C4-2B (cell line): ENCODE measurements around the gene LPA.
"Not testable (repeated sequence)": the region's sequence is repeated elsewhere in the genome, so short reads cannot be mapped to it uniquely, and the experiment has no call there.

ENCODE experiments used
- H3K27ac ChIP-seq: fragments of 450-650 bp; 2 replicates; pipeline ENCODE4 v1.5.1; 2017
- CTCF ChIP-seq: fragments of 450-650 bp; conservative IDR thresholded peaks from 2 replicates; pipeline ENCODE4 v1.5.1; 2017; ENCODE audit warnings: mild to moderate bottlenecking
- ZFX ChIP-seq: fragments of 450-650 bp; IDR thresholded peaks from 2 replicates; pipeline ENCODE4 v1.6.1; 2017

The LPA gene

GRCh38 chr6:160664198-160664597 is at the start of gene LPA:
LPA (minus strand) TSS chr6:160664275; CDS start chr6:160664214, 61 bp downstream.
- H3K27ac ChIP-seq: not testable (repeated sequence)

GRCh38 chr6:160708993-160709392 is 44.9 kb upstream of the LPA start:
- not testable (repeated sequence) for H3K27ac ChIP-seq

GRCh38 chr6:160704688-160705087 is 40.6 kb upstream of the LPA start:
- H3K27ac ChIP-seq: not testable (repeated sequence)

GRCh38 chr6:160701918-160702680 is 38.0 kb upstream of the LPA start, which contains the start of gene PLG:
PLG (plus strand) TSS chr6:160702244; CDS start chr6:160702305, 61 bp downstream.
- not testable (repeated sequence) for H3K27ac ChIP-seq

GRCh38 chr6:160697826-160698225 is 33.8 kb upstream of the LPA start:
- H3K27ac ChIP-seq: no peak overlapping the region
- TF ChIP-seq CTCF: no peak

- not testable (repeated sequence) for H3K27ac ChIP-seq
Measured at GRCh38 chr6:160696884-160697283, 32.8 kb upstream of the LPA start.

GRCh38 chr6:160695622-160696021 is 31.5 kb upstream of the LPA start:
- not testable (repeated sequence) for H3K27ac ChIP-seq

GRCh38 chr6:160695025-160695424 is 30.9 kb upstream of the LPA start:
- H3K27ac ChIP-seq: not testable (repeated sequence)

GRCh38 chr6:160692369-160692959 is 28.4 kb upstream of the LPA start:
- TF ChIP-seq CTCF (peak; percentile 25), ZFX (no peak)
- no peak overlapping the region for H3K27ac ChIP-seq

GRCh38 chr6:160691617-160692016 is 27.5 kb upstream of the LPA start:
- TF ChIP-seq ZFX (no peak), CTCF (no peak)
- H3K27ac ChIP-seq: no peak overlapping the region

- no peak for TF ChIP-seq CTCF
- TF ChIP-seq ZFX: no peak
- no peak overlapping the region for H3K27ac ChIP-seq
Measured at GRCh38 chr6:160690458-160690857, 26.4 kb upstream of the LPA start.
